Ishikawa (cell line): Measurements from ENCODE around the gene WSCD2.

Experiments used
- CREB1 ChIP-seq: IDR thresholded peaks from 2 replicates; pipeline ENCODE4 v1.6.1; 2012; ENCODE audit warnings: low read depth
- EP300 ChIP-seq: IDR thresholded peaks from 2 replicates; pipeline ENCODE4 v1.6.1; 2012; ENCODE audit warnings: borderline replicate concordance
- FOXM1 ChIP-seq: IDR thresholded peaks from 2 replicates; pipeline ENCODE4 v1.6.1; 2012; ENCODE audit warnings: low read depth, borderline replicate concordance
- RAD21 ChIP-seq: IDR thresholded peaks from 2 replicates; pipeline ENCODE4 v1.6.1; 2012; ENCODE audit warnings: low read depth
- TCF12 ChIP-seq: IDR thresholded peaks from 2 replicates; pipeline ENCODE4 v1.6.1; 2012; ENCODE audit warnings: low read depth
- TF ChIP-seq, protein P1 (sequence below): IDR thresholded peaks from 2 replicates; pipeline ENCODE4 v1.6.1; 2012
- TF ChIP-seq, protein P2 (sequence below): IDR thresholded peaks from 2 replicates; pipeline ENCODE4 v1.6.1; 2012; ENCODE audit warnings: low read depth, mild to moderate bottlenecking

DNA sequence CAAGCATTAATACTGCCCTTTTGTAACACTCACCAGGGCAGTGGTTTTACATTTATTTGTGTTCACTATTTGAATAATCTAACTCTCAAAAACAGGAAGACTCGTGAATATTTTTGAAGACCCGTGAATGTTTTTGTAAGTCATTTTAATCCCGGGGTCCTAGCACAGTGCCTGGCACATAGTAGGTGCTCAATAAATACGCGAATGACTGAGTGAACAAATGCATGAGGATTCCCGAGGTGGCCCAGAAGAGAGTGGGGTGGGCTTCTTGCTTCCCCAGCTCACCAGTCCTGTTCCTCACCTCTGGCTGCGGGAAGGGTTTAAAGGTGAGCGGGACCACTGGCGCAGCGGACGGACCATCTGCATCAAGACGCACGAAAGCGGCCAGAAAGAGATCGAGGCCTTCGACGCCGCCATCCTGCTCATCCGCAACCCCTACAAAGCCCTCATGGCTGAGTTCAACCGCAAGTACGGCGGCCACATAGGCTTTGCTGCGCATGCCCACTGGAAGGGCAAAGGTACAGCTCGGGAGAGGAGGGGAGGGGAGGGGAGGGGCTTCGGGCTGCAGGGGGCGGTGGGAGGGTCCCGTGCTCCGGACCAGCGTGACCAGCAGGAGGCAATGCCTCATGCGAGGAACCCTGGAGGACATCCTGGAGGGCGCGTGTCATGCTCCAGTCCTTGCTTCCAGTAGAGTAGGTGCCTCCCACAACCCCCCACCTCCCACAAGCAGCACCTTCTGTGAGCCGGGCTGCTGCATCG, 111.1 kb downstream of the WSCD2 start:
- TF ChIP-seq TCF12: no peak
- TF ChIP-seq RAD21: no peak
- TF ChIP-seq FOXM1: no peak
- TF ChIP-seq EP300: no peak
- TF ChIP-seq, protein P1, sequence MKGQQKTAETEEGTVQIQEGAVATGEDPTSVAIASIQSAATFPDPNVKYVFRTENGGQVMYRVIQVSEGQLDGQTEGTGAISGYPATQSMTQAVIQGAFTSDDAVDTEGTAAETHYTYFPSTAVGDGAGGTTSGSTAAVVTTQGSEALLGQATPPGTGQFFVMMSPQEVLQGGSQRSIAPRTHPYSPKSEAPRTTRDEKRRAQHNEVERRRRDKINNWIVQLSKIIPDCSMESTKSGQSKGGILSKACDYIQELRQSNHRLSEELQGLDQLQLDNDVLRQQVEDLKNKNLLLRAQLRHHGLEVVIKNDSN: no peak
- TF ChIP-seq, protein P2, sequence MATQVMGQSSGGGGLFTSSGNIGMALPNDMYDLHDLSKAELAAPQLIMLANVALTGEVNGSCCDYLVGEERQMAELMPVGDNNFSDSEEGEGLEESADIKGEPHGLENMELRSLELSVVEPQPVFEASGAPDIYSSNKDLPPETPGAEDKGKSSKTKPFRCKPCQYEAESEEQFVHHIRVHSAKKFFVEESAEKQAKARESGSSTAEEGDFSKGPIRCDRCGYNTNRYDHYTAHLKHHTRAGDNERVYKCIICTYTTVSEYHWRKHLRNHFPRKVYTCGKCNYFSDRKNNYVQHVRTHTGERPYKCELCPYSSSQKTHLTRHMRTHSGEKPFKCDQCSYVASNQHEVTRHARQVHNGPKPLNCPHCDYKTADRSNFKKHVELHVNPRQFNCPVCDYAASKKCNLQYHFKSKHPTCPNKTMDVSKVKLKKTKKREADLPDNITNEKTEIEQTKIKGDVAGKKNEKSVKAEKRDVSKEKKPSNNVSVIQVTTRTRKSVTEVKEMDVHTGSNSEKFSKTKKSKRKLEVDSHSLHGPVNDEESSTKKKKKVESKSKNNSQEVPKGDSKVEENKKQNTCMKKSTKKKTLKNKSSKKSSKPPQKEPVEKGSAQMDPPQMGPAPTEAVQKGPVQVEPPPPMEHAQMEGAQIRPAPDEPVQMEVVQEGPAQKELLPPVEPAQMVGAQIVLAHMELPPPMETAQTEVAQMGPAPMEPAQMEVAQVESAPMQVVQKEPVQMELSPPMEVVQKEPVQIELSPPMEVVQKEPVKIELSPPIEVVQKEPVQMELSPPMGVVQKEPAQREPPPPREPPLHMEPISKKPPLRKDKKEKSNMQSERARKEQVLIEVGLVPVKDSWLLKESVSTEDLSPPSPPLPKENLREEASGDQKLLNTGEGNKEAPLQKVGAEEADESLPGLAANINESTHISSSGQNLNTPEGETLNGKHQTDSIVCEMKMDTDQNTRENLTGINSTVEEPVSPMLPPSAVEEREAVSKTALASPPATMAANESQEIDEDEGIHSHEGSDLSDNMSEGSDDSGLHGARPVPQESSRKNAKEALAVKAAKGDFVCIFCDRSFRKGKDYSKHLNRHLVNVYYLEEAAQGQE: no peak
- TF ChIP-seq CREB1: no peak
